Measurements from ENCODE around the gene DNAH6. TPM values are rescaled to one million over a fixed set of nuclear protein-coding genes. Genes with fewer than 3 reads are reported as not detected.

Gene DNAH6
- polyA plus RNA-seq, 3 donors = 0.04 TPM; not detected in 2

DNA sequence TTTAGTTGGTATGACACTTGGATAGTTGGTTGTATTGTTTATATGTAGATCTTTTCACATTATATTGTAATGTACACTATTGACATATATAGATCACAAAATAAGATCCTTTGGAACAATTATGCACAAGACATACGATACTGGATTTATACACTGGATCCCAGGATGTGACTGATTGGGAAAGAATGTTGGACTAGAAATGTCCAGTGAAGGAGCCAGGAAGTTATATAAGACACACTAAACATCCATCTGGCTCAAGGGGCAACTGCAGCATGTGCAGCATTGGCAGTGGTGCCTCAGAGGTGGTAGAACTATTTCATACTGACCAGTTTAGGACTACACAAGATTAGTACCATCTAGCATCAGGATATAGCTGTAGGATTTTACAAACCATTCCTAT, 259.7 kb downstream of the DNAH6 start:
- WGBS (ENCODE audit: insufficient coverage) = no CpG with 5 or more reads among the region's 1 CpG

GRCh38 chr2:84778911-84779690, 262.8 kb downstream of the DNAH6 start:
- H3K36me3 ChIP-seq (replicated peaks in 1 of 2; ENCODE audit: control insufficient read depth in 1 of 2, insufficient read depth in 2 of 2, low read length in 2 of 2) = no peaks in the 10 kb centered on the region
- no peak overlapping the region for H3K4me2 ChIP-seq (replicated peaks; ENCODE audit: extremely low read depth, low read length, poor library complexity, severe bottlenecking)
- no peak overlapping the region for H3K9ac ChIP-seq (ENCODE audit: insufficient read depth, low read length, poor library complexity, severe bottlenecking)
- H3K4me3 ChIP-seq (replicated peaks in 1 of 3; ENCODE audit: low read depth in 2 of 3, low read length in 3 of 3) = no peak overlapping the region
- no peak overlapping the region for H3K27ac ChIP-seq (ENCODE audit: low read depth in 1 of 2, low read length in 2 of 2)
- no peaks in the 10 kb centered on the region for H3K9me3 ChIP-seq (replicated peaks in 1 of 2; ENCODE audit: control insufficient read depth in 1 of 2, insufficient read depth in 1 of 2, low read length in 2 of 2)
- intact Hi-C loops (cut with micrococcal nuclease) = no loop called here
- DNase-seq = no peak
- no peak overlapping the region for H2AFZ ChIP-seq (ENCODE audit: insufficient read depth, low read depth, low read length, poor library complexity, severe bottlenecking)
- H3K79me2 ChIP-seq (ENCODE audit: insufficient read depth, low read length) = no peaks in the 10 kb centered on the region
- no CpG with 5 or more reads among the region's 1 CpG for WGBS (ENCODE audit: insufficient coverage)
- Mint-ChIP-seq H3K9me3 (peaks cover 4 to 23% (median 10%) of the 10 kb centered on the region in 7 donors), H3K4me1 (no peaks in the 10 kb centered on the region), H3K4me3 (no peak overlapping the region), H3K27me3 (ENCODE audit: low read depth in 3 of 3) (no peaks in the 10 kb centered on the region), H3K36me3 (no peaks in the 10 kb centered on the region), H3K27ac (no peak overlapping the region)
- no peak for TF ChIP-seq CTCF (IDR thresholded peaks at IDR 0.05)
- no peaks in the 10 kb centered on the region for H3K4me1 ChIP-seq (ENCODE audit: control insufficient read depth in 1 of 2, insufficient read depth in 2 of 2, low read length in 2 of 2)
- H3K27me3 ChIP-seq (ENCODE audit: control insufficient read depth in 2 of 2, insufficient read depth in 2 of 2, low read length in 2 of 2) = no peaks in the 10 kb centered on the region
- no peaks in the 10 kb centered on the region for H4K20me1 ChIP-seq (ENCODE audit: insufficient read depth, low read length)

More for the DNA sequence above, 259.7 kb downstream of the DNAH6 start:
- no peaks in the 10 kb centered on the region for H3K36me3 Mint-ChIP-seq
- no peak overlapping the region for H3K27ac ChIP-seq (ENCODE audit: low read depth in 1 of 2, low read length in 2 of 2)
- no peak overlapping the region for H3K4me3 ChIP-seq (replicated peaks in 1 of 3; ENCODE audit: low read depth in 2 of 3, low read length in 3 of 3)
- H3K27me3 Mint-ChIP-seq (ENCODE audit: low read depth in 3 of 3) = no peaks in the 10 kb centered on the region
- H4K20me1 ChIP-seq (ENCODE audit: insufficient read depth, low read length) = no peaks in the 10 kb centered on the region
- H3K9ac ChIP-seq (ENCODE audit: insufficient read depth, low read length, poor library complexity, severe bottlenecking) = no peak overlapping the region
- intact Hi-C loops (cut with micrococcal nuclease) = no loop called here
- H3K9me3 ChIP-seq (replicated peaks in 1 of 2; ENCODE audit: control insufficient read depth in 1 of 2, insufficient read depth in 1 of 2, low read length in 2 of 2) = peaks cover 1 to 4% of the 10 kb centered on the region in 2 donors
- H2AFZ ChIP-seq (ENCODE audit: insufficient read depth, low read depth, low read length, poor library complexity, severe bottlenecking) = no peak overlapping the region
- H3K27me3 ChIP-seq (ENCODE audit: control insufficient read depth in 2 of 2, insufficient read depth in 2 of 2, low read length in 2 of 2) = no peaks in the 10 kb centered on the region
- H3K36me3 ChIP-seq (replicated peaks in 1 of 2; ENCODE audit: control insufficient read depth in 1 of 2, insufficient read depth in 2 of 2, low read length in 2 of 2) = no peaks in the 10 kb centered on the region
- no peaks in the 10 kb centered on the region for H3K4me1 ChIP-seq (ENCODE audit: control insufficient read depth in 1 of 2, insufficient read depth in 2 of 2, low read length in 2 of 2)
- DNase-seq = no peak
- H3K27ac Mint-ChIP-seq = no peak overlapping the region
- peaks cover 9 to 35% (median 23%) of the 10 kb centered on the region in 7 donors for H3K9me3 Mint-ChIP-seq
- H3K4me1 Mint-ChIP-seq = no peaks in the 10 kb centered on the region
- no peaks in the 10 kb centered on the region for H3K79me2 ChIP-seq (ENCODE audit: insufficient read depth, low read length)
- no peak overlapping the region for H3K4me2 ChIP-seq (replicated peaks; ENCODE audit: extremely low read depth, low read length, poor library complexity, severe bottlenecking)
- H3K4me3 Mint-ChIP-seq = no peak overlapping the region
- no peak for TF ChIP-seq CTCF (IDR thresholded peaks at IDR 0.05)
